Hepatocyte (in vitro differentiated cells): ENCODE measurements around the gene EEF1E1.

Experiments used
- EZH2 ChIP-seq: fragments of 200-600 bp; sonication (generic); IDR thresholded peaks from 2 replicates; pipeline ENCODE4 v1.6.1; 2016; ENCODE audit warnings: antibody characterized with exemption, mild to moderate bottlenecking, borderline replicate concordance
- TF ChIP-seq, protein P1 (sequence below): fragments of 200-600 bp; sonication (generic); IDR thresholded peaks from 2 replicates; pipeline ENCODE4 v1.5.1; 2016; ENCODE audit warnings: antibody characterized with exemption, mild to moderate bottlenecking; ENCODE audit not compliant: poor library complexity

DNA sequence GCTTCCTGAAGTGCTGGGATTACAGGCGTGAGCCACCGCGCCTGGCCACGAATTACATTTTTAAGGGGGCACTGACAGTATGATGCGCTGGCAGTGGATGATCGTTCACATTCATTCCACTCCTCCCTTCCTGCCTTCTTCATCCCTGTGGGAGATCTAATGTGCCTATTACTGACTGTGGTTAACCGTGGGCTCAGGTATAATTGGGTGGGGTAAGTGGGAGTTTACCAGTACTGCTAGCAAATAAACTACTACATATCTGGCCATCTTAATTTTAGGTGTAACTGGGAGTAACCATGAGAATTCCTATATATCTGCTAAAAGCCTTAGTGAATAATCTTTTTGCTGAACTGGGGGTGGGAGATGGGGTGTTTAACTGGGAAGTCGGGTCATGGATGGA is 31.6 kb downstream of the EEF1E1 start:
- TF ChIP-seq, protein P1, sequence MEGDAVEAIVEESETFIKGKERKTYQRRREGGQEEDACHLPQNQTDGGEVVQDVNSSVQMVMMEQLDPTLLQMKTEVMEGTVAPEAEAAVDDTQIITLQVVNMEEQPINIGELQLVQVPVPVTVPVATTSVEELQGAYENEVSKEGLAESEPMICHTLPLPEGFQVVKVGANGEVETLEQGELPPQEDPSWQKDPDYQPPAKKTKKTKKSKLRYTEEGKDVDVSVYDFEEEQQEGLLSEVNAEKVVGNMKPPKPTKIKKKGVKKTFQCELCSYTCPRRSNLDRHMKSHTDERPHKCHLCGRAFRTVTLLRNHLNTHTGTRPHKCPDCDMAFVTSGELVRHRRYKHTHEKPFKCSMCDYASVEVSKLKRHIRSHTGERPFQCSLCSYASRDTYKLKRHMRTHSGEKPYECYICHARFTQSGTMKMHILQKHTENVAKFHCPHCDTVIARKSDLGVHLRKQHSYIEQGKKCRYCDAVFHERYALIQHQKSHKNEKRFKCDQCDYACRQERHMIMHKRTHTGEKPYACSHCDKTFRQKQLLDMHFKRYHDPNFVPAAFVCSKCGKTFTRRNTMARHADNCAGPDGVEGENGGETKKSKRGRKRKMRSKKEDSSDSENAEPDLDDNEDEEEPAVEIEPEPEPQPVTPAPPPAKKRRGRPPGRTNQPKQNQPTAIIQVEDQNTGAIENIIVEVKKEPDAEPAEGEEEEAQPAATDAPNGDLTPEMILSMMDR = no peak
- no peak for TF ChIP-seq EZH2
